OCI-LY7 (cell line): ENCODE data around the gene CHMP4B. TPM values are rescaled to one million over a fixed set of nuclear protein-coding genes. Genes with fewer than 3 reads are reported as not detected.

Source experiments
- BruUV-seq: library from RNA; stranded (reverse); fragments of 400-500 nt; replicated peaks from 2 replicates; lab custom pipeline; 2021; lab: Mats Ljungman, UMichigan
- CTCF ChIA-PET: fragments of 300-600 bp; sonication (Branson Sonifier 250); formaldehyde crosslinking; loops from one replicate; lab custom pipeline; 2022; ENCODE audit warnings: antibody characterized with exemption; ENCODE audit not compliant: unreplicated experiment; lab: Charles Lee
- POLR2A ChIA-PET: fragments of 300-600 bp; sonication (Branson Sonifier 250); formaldehyde crosslinking; loops from one replicate; lab custom pipeline; 2022; ENCODE audit warnings: antibody characterized with exemption; lab: Charles Lee
- DNase-seq: peaks from one replicate; pipeline ENCODE4 v3.0.0-alpha.2; 2015; ENCODE audit warnings: low spot score
- H2AFZ ChIP-seq: fragments of 200-600 bp; sonication (generic), shearing (Covaris generic); 2 replicates; pipeline ENCODE4 v1.6.1; 2014; ENCODE audit warnings: mild to moderate bottlenecking, antibody characterized with exemption, low read length, moderate library complexity
- H3K27ac ChIP-seq: fragments of 200-600 bp; sonication (generic); 2 replicates; pipeline ENCODE4 v1.5.1; 2014; ENCODE audit warnings: mixed run types, low read depth, mild to moderate bottlenecking, moderate library complexity, low read length, inconsistent platforms; ENCODE audit not compliant: poor library complexity, severe bottlenecking
- H3K36me3 ChIP-seq: fragments of 200-600 bp; sonication (generic); 2 replicates; pipeline ENCODE4 v1.6.1; 2014; ENCODE audit warnings: mild to moderate bottlenecking, antibody characterized with exemption, low read length, moderate library complexity, mixed read lengths; ENCODE audit not compliant: insufficient read depth
- H3K4me1 ChIP-seq: fragments of 200-600 bp; sonication (generic); 2 replicates; pipeline ENCODE4 v1.5.1; 2014; ENCODE audit warnings: mild to moderate bottlenecking, low read length; ENCODE audit not compliant: insufficient read depth, poor library complexity, severe bottlenecking
- H3K4me2 ChIP-seq: fragments of 200-600 bp; sonication (generic); 2 replicates; pipeline ENCODE4 v1.6.1; 2014; ENCODE audit warnings: mild to moderate bottlenecking, low read length
- H3K4me3 ChIP-seq: fragments of 200-600 bp; sonication (generic); 2 replicates; pipeline ENCODE4 v1.5.1; 2014; ENCODE audit warnings: mild to moderate bottlenecking, low read depth, low read length; ENCODE audit not compliant: poor library complexity, severe bottlenecking
- H3K79me2 ChIP-seq: fragments of 200-600 bp; sonication (generic); 2 replicates; pipeline ENCODE4 v1.6.1; 2016; ENCODE audit warnings: low read depth, mild to moderate bottlenecking, low read length, moderate library complexity, mixed read lengths; ENCODE audit not compliant: insufficient read depth
- H3K9me2 ChIP-seq: fragments of 200-600 bp; sonication (generic); 2 replicates; pipeline ENCODE4 v1.6.1; 2016; ENCODE audit warnings: mild to moderate bottlenecking, low read length, mixed read lengths; ENCODE audit not compliant: insufficient read depth
- H3K9me3 ChIP-seq: fragments of 200-600 bp; sonication (generic); 2 replicates; pipeline ENCODE4 v1.6.1; 2014; ENCODE audit warnings: mild to moderate bottlenecking, mixed run types, low read length, mixed read lengths
- H4K20me1 ChIP-seq: fragments of 200-600 bp; sonication (generic); 2 replicates; pipeline ENCODE4 v1.6.1; 2014; ENCODE audit warnings: mild to moderate bottlenecking, antibody characterized with exemption, low read length, moderate library complexity, mixed read lengths; ENCODE audit not compliant: insufficient read depth
- EZH2phosphoT487 ChIP-seq: fragments of 200-600 bp; sonication (generic); IDR thresholded peaks from 2 replicates; pipeline ENCODE4 v1.6.1; 2018; ENCODE audit warnings: low read depth, borderline replicate concordance, mild to moderate bottlenecking, mixed run types, antibody characterized with exemption, low read length, moderate library complexity, mixed read lengths
- intact Hi-C: fragments of 100-400 bp; cut with micrococcal nuclease; formaldehyde crosslinking; loops from one replicate; pipeline ENCODE4 v1.10.0; 2022; ENCODE audit not compliant: unreplicated experiment
- total RNA-seq, 2 experiments: library from RNA; depleted of rRNA in 1 of 2; stranded (reverse); fragments of >200 nt in 1 of 2; shearing (Covaris generic) in 1 of 2; gene quantifications; 2 replicates each; pipeline ENCODE4 v1.2.3, GENCODE V29; 2014 to 2022
- TF ChIP-seq, protein P1 (sequence below): fragments of 200-600 bp; sonication (generic); conservative IDR thresholded peaks from 2 replicates; pipeline ENCODE4 v1.5.1; 2014; ENCODE audit warnings: mild to moderate bottlenecking, antibody characterized with exemption, low read length, moderate library complexity, mixed read lengths

Gene CHMP4B
- total RNA-seq, 2 experiments from 2014 or later = 32.4 to 84.2 TPM

DNA sequence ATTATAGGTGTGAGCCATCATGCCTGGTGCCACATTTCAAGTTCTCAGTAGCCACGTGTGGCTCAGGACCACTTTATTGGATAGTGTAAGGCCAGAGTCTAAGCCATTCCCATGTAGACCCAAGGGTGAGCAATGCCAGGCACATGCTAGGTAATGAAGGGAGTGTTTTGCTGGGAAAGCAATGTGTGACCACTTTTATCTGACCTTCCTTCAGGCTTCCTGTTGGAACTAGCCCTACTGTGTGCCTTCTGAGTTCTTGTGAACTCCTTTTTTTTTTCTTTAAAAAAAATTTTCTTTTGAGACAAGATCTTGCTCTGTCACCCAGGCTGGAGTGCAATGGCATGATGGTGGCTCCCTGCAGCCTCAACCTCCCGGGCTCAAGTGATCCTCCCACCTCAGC is 46.0 kb upstream of the CHMP4B start:
- Histone ChIP-seq H2AFZ (no peak overlapping the region), H4K20me1 (no peaks in the 10 kb centered on the region), H3K36me3 (peaks cover 8% of the 10 kb centered on the region; the same call in 1 of the 2 replicates), H3K79me2 (no peaks in the 10 kb centered on the region), H3K27ac (no peak overlapping the region), H3K9me2 (no peaks in the 10 kb centered on the region), H3K4me1 (no peaks in the 10 kb centered on the region), H3K9me3 (no peaks in the 10 kb centered on the region), H3K4me2 (no peak overlapping the region), H3K4me3 (no peak overlapping the region)
- ChIA-PET CTCF (no interaction called here), POLR2A (no interaction called here)
- DNase-seq = no peak
- TF ChIP-seq EZH2phosphoT487 = no peak
- TF ChIP-seq, protein P1, sequence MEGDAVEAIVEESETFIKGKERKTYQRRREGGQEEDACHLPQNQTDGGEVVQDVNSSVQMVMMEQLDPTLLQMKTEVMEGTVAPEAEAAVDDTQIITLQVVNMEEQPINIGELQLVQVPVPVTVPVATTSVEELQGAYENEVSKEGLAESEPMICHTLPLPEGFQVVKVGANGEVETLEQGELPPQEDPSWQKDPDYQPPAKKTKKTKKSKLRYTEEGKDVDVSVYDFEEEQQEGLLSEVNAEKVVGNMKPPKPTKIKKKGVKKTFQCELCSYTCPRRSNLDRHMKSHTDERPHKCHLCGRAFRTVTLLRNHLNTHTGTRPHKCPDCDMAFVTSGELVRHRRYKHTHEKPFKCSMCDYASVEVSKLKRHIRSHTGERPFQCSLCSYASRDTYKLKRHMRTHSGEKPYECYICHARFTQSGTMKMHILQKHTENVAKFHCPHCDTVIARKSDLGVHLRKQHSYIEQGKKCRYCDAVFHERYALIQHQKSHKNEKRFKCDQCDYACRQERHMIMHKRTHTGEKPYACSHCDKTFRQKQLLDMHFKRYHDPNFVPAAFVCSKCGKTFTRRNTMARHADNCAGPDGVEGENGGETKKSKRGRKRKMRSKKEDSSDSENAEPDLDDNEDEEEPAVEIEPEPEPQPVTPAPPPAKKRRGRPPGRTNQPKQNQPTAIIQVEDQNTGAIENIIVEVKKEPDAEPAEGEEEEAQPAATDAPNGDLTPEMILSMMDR = no peak
- BruUV-seq = no TSS peak
- intact Hi-C loops = no loop called here

DNA sequence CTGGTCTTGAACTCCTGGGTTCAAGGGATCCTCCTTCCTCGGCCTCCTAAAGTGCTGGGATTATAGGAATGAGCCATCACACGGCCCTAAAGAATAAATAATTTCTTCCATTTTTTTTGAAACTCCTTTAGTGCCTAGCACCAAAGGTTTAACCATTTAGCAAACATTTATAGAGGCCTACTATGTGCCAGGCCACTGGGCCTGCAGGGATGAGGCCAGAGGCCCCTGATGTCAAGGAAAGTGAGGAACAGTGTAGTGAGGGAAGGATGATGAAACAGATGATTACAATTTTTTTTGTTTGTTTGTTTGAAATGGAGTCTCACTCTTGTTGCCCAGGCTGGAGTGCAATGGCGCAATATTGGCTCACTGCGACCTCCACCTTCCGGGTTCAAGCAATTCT is 45.6 kb upstream of the CHMP4B start:
- Histone ChIP-seq H2AFZ (no peak overlapping the region), H3K4me3 (no peak overlapping the region), H3K79me2 (no peaks in the 10 kb centered on the region), H3K36me3 (peaks cover 8% of the 10 kb centered on the region; the same call in 1 of the 2 replicates), H3K9me3 (no peaks in the 10 kb centered on the region), H3K9me2 (no peaks in the 10 kb centered on the region), H4K20me1 (no peaks in the 10 kb centered on the region), H3K4me2 (no peak overlapping the region), H3K27ac (no peak overlapping the region), H3K4me1 (no peaks in the 10 kb centered on the region)
- ChIA-PET POLR2A (no interaction called here), CTCF (no interaction called here)
- BruUV-seq = no TSS peak
- intact Hi-C loops = no loop called here
- no peak for TF ChIP-seq EZH2phosphoT487
- TF ChIP-seq, protein P1 = no peak
- DNase-seq = no peak

DNA sequence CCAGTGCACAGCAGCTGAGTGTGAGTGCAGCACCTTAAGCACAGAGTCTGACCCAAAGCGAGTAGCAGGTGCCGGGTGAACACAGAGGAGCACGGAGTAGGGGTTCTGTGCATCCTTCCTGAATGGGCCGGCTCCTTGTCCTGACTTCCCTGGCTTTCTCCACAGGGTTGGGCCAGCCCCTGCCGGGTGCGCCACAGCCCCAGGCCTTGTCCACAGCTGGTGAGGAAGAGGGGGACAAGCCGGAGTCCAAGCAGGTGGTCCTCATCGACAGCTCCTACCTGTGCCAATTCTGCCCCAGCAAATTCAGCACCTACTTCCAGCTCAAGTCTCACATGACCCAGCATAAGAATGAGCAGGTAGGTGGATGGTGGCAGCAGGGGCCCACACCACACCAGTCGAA is 44.5 kb upstream of the CHMP4B start:
- CTCF ChIA-PET = no interaction called here
- Histone ChIP-seq H3K9me2 (no peaks in the 10 kb centered on the region), H4K20me1 (no peaks in the 10 kb centered on the region), H3K9me3 (no peaks in the 10 kb centered on the region), H3K36me3 (peaks cover 8% of the 10 kb centered on the region; the same call in 1 of the 2 replicates), H3K79me2 (no peaks in the 10 kb centered on the region), H3K4me3 (no peak overlapping the region), H3K4me1 (no peaks in the 10 kb centered on the region), H3K4me2 (no peak overlapping the region), H2AFZ (no peak overlapping the region), H3K27ac (no peak overlapping the region)
- intact Hi-C loops = no loop called here
- TF ChIP-seq, protein P1 = no peak
- TF ChIP-seq EZH2phosphoT487 = no peak
- POLR2A ChIA-PET = no interaction called here
- DNase-seq = no peak
- BruUV-seq = no TSS peak
